AG09319 (cell line): ENCODE measurements around the gene ARMH3.
"Not testable (repeated sequence)": the region's sequence is repeated elsewhere in the genome, so short reads cannot be mapped to it uniquely, and the experiment has no call there.

Experiments used
- DNase-seq: peaks from one replicate; pipeline ENCODE4 v3.0.0-alpha.2; 2010; ENCODE audit warnings: low read depth; ENCODE audit errors: extremely low read depth
- CTCF ChIP-seq: IDR thresholded peaks from 2 replicates; pipeline ENCODE4 v1.5.1; 2011; ENCODE audit warnings: low read depth, mild to moderate bottlenecking, inconsistent platforms, low read length, moderate library complexity

The ARMH3 gene

DNA sequence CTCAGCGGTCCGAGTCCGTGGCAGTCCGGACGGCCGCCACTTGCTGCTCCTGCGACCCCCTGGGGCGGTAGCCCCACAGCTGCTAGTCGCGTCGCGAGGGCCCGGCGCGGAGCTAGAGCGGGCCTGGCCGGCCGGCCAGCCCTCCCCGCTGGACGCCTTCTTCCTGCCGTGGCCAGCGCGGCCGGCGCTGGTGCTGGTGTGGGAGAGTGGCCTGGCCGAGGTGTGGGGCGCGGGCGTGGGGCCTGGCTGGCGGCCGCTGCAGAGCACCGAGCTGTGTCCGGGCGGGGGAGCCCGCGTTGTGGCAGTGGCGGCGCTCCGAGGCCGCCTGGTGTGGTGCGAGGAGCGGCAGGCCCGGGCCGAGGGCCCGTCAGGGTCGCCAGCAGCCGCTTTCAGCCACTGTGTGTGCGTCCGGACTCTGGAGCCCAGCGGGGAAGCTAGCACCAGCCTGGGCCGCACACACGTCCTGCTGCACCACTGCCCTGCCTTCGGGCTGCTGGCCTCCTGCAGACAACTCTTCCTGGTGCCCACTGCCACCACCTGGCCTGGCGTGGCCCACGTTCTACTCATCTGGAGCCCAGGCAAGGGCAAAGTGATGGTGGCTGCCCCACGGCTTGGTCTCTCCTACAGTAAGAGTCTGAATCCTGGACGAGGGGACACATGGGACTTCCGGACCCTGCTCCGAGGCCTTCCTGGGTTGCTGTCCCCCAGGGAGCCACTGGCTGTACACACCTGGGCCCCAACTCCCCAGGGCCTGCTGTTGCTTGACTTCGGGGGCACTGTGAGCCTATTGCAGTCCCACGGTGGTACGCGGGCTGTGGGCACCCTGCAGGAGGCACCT, 9.8 kb upstream of the ARMH3 start:
- no peak for DNase-seq
- TF ChIP-seq CTCF: no peak

GRCh38 chr10:102064868-102065560, 9.0 kb upstream of the ARMH3 start, which contains the start of gene HPS6:
TSS of gene HPS6 (plus strand) at chr10:102065349. CDS start at chr10:102065475, 126 bp downstream.
- TF ChIP-seq CTCF: peak; percentile 6
- peak; percentile 69 for DNase-seq

DNA sequence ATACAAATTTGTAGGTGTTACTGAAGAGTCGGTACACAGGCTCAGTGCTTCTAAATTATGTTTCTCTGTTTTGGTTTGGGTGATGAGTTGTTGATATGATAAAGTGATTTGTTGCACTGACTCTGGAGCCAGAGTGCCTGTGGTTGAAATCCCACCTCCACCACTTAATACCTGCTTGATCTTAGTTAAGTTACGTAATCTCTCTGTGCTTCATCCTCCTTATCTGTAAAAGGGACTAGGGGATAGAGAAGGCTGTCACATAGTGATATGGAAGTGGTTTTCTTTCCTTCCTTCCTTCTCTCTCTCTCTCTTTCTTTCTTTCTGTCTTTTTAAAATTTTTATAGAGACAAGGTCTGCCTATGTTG, 8.5 kb upstream of the ARMH3 start:
- TF ChIP-seq CTCF: no peak
- DNase-seq: no peak

DNA sequence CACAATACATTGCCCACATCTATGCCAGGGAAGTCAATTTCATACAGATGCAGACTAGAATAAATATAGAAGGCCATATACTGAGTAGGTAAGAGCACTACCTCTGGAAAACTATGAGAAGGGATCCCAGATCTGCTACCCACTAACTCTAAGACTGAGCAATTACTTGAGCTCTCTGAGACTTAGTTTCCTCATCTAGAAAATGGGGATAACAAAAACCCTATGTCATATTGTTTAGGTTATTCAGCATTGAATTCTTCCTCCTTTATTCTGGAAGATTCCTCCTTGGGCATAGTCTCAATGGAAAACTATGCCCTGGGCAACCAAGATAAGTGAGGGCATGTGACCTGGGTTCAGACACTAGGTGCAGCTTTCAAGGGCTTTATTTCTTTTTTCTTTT, 4.0 kb upstream of the ARMH3 start:
- DNase-seq: no peak
- no peak for TF ChIP-seq CTCF

DNA sequence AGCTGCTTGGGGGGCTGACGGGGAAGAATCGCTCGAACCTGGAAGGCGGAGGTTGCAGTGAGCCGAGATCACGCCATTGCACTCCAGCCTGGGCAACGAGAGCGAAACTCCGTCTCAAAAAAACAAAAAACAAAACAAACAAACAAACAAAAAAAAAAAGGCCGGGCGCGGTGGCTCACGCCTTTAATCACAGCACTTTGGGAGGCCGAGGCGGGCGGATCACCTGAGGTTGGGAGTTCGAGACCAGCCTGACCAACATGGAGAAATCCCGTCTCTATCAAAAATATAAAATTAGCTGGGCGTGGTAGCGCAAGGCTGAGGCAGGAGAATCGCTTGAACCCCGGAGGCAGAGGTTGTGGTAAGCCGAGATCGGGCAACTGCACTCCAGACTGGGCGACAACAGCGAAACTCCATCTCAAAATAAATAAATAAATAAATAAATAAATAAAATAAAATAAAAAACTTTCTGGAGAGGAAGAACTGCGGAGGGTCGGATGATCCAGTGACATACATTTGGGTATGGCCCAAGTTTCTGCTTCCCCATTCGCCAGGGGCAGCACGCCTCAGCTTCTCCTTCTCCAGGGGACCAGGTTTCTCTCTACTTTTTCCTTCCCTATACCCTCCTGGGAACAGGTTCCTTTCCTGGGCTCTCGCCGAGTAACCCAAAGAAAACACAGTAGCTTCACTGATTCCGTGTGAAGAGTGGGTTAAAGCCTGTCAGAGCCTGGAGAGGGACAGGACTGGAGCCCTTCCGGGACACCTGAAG, 909 bp downstream of the ARMH3 start:
- not testable (repeated sequence) for DNase-seq

DNA sequence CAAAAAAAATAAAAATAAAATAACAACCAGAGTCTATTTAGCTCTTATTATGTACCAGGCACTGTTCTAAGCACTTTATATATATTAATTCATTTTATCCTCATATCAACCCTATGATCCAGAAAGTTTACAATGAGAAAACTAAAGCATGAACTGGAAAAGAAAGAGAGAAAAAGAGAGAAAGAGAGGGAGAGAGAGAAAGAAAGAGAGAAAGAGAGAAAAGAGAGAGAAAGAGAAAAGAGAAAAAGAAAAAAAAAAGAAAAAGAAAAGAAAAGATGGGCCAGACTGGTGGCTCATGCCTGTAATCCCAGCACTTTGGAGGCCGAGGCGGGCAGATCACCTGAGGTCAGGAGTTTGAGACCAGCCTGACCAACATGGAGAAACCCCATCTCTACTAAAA, 9.9 kb downstream of the ARMH3 start:
- DNase-seq: no peak
- TF ChIP-seq CTCF: no peak

- no peak for DNase-seq
- TF ChIP-seq CTCF: no peak
Observed at GRCh38 chr10:102045292-102045691, 10.7 kb downstream of the ARMH3 start.
